ENCODE results near the gene RELB.

Gene RELB

DNA sequence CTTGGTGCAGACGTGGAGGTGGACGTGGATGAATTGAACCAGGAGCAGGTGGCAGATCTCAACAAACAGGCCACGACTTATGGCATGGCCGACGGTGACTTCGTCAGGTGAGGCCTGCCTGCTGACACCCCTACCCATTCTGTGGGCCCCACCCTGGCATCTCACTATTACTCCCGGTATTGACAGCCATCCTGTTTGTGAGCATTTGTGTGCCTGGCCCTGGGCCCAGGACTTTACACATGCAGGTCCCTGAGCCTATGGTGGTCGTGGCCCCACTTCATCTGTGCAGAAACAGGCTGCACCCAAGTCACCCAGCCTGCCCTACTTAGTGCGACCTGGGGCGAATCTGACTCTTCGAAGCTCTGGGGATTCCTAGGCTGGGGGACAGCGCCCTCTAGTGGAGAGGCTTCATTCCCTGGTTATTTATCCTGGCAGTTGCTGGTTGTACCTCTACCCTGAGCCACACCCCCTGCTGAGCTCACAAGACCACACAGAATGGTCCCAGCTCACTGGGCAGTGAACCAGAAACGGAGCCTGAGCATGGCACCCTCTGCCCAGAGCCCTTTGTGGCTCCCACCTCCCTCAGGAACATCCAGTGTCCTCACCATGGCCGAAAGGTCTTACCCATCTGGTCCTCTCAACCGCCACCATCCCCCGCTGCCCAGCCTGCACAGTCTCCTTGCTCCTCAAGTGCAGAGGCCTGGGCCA is 58.1 kb downstream of the RELB start:
- peak; percentile 77 for DNase-seq (ENCODE audit: low spot score)

DNA sequence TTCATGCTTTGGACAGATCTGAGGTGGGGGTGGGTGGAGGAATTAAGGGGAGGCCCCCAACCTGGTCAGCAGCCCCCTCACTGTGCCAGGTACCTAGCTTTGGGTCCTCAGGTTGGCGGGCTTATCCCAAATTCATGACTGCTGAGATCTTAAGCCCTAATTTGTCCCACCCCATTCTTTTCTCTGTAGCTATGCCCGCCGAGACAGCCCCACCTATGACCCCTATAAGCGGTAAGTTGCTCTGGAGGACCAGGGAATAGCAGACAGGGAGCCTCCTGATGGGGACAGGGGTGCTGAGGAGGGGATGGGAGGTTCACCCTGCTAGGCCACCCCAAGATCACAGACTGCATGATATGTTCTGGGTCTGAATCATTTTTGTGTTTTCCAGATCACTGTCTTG is 60.7 kb downstream of the RELB start:
- no peak for DNase-seq (ENCODE audit: low spot score)

DNA sequence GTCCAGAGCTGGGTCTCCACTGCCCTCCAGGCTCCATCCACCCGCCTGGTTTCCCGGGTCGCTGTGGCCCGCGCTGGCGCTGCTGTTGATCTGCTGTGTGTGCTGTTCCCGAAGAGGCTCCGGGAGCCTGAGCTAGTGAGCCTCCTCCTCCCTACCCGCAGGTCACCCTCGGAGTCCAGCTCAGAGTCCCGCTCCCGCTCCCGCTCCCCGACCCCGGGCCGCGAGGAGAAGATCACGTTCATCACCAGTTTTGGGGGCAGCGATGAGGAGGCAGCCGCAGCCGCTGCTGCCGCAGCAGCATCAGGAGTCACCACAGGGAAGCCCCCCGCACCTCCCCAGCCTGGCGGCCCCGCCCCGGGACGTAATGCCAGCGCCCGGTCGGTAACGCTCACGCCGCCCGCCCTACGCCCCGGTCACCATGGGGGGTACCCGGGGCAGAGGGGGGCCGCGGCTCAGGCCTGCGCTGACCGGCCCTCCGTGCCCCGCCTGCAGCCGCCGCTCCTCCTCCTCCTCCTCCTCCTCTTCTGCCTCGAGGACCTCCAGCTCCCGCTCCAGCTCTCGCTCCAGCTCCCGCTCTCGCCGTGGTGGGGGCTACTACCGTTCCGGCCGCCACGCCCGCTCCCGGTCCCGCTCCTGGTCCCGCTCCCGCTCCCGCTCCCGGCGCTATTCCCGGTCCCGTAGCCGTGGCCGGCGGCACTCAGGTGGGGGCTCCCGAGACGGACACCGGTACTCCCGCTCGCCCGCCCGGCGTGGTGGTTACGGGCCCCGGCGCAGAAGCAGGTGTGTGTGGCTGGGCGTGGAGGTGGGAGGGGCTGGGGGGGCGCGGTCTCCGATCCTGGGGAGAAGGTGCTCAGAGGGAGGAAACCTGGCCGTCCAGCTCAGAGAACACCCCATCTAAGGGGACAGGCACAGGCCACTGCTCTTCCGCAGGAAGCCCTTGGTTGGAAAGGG is 62.9 kb downstream of the RELB start:
- DNase-seq (ENCODE audit: low spot score): no peak

DNA sequence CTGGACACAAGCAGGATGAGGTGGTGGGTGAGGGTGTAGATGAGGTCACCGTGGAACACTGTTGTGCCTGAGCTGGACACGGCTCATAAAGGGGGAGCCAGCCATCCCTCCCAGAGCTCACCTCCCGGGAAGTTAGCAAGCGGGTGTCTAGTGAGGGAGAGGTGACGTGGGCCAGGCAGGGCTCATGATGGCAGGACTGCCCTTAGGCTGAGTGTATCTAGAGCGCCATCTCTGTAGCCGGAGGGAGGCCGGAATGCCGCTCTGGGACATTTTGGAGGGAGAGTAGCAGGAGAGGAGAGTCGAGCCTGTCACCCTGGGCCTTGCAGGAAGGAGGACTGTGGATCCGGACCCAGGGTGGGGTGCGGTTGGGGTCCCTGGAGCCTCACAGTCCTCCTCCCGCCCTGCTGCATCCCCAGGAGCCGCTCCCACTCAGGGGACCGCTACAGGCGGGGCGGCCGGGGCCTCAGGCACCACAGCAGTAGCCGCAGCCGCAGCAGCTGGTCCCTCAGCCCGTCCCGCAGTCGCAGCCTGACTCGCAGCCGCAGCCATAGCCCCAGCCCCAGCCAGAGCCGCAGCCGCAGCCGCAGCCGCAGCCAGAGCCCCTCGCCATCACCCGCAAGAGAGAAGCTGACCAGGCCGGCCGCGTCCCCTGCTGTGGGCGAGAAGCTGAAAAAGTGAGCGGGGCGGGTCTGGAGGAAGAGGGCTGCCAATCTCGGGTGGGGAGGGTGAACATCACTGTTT is 65.8 kb downstream of the RELB start:
- DNase-seq (ENCODE audit: low spot score): no peak

DNA sequence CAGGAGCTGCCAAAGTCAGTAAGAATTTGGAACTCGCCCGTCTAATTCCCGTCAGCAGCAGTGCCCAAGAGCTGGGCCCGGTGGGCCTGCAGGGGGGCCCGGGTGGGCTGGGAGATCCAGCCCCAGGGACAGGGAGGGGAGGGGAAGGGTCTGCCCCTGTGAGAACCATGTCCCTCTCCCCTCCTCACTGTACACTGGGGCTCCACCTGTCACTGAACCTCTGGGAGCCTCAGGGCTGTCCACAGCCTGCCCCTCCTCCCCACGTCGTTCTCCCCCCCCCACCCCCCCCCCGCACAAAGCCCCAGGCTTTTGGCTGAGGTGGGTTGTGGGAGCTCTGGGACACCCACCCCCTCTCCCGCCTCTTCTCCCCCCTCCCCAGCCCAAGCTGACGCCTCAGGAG is 66.8 kb downstream of the RELB start:
- no peak for DNase-seq (ENCODE audit: low spot score)

DNA sequence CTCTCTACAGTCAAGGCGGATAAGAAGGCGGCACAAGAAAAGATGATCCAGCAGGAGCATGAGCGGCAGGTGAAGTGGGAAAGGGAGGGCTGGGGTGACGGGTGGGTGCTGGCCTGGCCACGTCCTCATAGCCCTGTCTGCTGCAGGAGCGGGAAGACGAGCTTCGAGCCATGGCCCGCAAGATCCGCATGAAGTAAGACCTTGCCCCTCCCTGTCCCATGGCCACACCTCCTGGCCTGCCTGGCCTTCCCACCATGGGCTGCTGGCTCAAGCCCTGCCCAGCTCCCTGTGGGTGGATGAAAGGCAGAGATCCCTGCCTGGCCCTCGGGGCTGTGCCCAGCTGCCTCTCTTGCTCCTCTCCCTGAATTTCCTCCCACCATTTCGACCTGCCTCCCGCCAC is 67.8 kb downstream of the RELB start:
- no peak for DNase-seq (ENCODE audit: low spot score)

DNA sequence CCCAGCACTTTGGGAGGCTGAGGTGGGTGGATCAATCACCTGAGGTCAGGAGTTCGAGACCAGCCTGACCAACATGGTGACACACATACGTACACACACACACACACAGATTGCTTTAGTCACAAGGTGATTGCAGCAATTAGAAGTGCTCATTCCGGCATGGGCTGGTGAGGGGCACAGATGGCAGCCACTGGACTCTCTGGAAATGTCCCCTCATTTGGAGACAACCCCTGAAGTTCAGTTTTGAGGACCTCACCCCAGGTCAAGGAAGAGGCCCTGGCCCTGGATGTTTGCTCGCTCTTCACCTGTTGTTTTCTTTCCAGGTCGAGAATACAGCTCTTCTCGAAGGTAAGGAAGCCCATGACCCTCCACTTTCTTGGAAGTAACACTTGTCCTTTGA is 69.0 kb downstream of the RELB start:
- no peak for DNase-seq (ENCODE audit: low spot score)

DNA sequence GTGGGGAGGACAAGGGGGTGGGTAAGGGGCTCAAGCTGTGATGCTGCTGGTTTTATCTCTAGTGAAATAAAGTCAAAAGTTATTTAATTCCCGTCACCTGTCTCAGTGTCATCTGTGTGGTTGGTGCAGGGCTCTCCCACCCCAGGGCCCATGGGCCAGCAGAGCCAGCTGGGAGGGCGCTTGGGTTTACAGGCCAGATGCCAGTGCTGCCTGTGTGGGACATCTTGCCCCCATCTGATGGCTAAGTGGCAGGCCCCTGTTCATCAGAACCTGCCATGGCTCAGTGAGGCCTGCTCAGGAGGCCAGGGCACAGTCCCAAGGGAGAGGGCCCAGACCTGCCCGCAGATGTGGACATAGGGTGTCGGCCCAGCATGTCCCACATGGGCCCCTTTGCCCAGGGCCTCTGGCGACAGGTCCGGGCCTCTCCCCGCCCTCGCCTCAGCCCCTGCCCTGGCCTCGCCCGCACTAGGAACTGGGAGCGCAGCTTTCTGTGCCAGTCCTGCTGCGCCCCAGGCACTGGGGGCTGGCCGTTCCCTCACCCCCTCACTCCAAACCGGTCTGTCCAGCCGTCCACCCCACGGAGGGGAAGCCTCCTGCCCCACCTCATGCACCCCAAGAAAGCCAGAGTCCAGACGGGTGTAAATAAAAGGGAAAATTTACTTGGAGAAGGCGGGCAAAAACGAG is 69.7 kb downstream of the RELB start:
- DNase-seq (ENCODE audit: low spot score): no peak

DNA sequence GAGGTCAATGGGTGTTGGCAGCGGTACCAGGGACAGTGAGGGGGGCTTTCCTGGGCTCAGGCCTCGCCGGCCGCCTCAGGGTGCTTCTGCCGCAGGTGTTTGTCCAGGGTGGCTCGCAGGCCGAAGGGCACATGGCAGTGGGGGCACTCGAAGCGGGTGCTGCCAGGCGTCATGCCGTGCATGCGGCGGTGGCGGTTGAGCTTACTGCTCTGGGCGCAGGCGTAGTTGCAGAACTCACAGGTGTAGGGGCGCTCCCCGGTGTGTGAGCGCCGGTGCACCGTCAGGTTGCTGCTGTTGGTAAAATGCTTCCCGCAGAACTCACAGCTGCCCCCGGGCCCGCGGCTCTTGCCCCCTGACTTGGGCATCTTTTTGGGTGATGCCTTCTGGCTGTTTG is 70.3 kb downstream of the RELB start:
- DNase-seq (ENCODE audit: low spot score): no peak

DNA sequence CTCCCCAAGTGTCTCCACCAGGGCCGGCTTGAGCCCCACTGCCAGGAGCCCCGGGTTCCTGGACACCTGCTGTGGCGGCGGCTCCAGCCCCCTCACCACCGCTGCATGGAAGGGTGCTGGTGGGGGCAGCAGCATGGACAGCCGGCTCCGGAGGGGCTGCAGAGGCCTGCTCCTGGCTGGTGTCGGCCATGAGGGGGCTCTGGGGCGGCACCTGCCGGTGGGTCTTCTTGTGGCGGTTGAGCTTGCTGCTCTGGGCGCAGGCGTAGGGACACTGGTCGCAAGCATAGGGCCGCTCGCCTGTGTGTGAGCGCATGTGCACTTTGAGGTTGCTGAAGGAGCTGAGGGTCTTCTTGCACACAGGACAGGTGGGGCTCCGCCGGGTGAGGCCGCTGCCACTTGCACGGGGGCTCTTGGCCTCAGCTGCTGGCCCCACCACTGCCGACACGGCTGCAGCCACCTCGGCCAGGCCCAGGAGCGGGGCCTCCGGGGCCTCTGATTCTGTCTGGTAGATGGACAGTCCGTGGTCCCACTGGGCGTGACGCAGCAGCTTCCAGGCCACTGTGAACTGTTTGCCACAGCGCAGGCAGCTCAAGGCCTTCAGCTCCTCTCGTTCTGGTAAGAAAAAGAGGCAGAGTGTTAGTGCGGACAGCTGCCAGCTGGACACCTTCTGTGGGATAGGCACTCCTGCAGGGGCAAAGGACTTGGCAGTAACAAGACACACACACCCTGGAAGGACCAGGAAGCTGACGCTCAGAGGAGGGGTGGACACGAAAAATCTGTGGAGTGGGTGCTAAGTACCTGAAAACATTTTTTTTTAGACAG is 70.9 kb downstream of the RELB start:
- DNase-seq (ENCODE audit: low spot score): no peak

DNA sequence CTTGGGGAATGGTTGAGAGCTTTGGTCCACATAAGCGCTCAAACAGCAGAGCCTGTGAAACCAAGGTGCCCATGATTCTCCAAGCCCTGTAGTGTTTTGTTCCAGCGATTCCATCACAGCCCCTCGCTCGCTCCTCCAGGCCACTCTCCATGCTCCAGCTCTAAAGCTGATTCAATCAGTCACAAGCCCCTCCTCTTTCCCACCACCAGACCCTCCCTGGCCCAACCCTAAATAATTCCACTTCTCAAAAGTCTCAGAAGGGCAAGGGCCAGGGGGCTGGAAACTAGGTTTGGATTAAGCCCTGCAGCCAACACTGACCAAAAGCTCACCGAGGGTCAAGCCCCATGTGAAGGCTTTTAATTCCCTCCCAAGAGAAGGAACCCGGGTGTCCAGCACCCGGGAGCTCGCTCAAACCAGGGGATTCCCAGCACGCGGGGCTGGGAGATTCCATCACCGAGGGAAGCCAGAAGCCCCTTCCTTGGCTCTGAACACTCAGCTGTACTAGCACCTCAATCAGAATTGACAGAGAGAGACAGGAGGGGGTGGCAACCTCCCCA is 73.6 kb downstream of the RELB start:
- DNase-seq (ENCODE audit: low spot score): no peak

DNA sequence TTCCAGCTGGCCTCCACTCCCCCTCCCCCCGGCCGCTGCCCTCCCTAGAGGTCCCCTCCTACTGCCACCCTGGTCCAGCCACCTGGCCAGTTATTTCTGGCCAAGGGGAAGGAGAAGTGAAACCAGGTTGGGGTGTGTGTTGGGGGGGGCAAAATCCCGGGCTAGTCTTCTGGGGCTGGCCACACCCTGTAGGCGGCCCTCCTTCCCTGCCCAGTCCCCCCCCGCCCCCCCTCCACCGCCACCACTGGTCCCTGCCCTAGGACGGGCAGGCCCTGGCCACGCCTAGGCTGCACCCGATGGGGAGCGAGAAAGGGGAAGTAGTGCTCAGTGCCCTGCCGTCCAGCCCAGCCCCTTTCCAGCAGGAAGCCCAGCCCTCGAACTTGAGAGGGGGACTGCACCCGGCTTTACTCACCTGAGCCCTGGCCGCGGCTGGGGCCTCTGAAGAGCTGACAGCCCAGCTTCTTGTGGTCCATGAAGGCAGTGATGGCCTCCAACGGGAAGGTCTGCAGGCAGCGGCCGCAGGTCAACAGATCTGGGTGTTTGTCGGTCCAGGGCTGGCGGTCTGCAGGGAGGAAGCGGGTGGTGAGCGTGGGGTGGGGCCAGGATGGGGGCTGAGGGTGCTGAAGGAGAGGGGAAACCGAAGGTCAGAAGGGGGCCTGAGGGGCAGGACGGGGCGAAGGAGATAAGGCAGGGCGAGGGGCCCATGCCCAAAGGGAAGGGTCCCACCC is 74.2 kb downstream of the RELB start:
- no peak for DNase-seq (ENCODE audit: low spot score)

DNA sequence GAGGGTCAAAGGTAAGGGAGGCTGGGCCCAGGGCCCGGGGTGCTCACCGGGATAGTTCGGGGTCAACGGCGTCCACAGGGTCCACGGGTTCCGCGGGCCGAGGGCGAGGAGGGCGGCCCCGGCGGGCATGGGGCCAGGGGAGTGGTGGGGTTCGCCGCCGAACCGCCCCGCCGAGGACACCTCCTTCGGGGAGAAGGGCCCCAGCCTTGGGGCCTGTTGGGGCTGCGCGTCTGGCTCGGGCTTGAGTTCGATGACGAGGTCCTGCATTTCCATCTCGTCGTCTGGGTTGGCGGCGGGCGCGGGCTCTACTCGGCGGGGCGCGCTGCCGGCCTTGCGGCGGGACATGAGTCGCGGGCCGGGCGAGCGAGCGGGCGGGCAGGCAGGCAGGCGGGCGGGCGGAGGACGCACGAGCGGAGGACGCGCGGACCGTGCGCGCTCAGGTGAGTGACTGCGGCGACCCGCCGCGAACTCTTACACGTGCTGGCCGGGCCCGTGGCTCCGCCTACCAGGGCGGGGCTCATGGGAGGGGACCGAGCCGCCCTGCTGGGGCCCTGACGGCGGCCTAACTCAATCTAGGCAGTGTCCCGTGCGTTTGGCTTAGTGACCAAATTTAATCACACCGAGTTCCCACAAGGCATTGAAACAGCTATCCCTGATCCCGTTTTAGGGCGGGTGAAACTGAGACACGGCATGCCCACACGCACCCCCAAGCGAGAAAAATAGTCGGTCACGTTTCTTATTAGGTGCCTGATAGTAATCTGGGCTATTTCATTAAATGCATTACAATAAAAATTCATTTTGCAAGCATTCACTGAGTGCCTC is 75.0 kb downstream of the RELB start, which contains the start of gene ZNF296:
Gene ZNF296 (minus strand): TSS at position 450 of the 822 bp plus-strand sequence. CDS start 105 bp downstream, at position 345.
- DNase-seq (ENCODE audit: low spot score): no peak

DNA sequence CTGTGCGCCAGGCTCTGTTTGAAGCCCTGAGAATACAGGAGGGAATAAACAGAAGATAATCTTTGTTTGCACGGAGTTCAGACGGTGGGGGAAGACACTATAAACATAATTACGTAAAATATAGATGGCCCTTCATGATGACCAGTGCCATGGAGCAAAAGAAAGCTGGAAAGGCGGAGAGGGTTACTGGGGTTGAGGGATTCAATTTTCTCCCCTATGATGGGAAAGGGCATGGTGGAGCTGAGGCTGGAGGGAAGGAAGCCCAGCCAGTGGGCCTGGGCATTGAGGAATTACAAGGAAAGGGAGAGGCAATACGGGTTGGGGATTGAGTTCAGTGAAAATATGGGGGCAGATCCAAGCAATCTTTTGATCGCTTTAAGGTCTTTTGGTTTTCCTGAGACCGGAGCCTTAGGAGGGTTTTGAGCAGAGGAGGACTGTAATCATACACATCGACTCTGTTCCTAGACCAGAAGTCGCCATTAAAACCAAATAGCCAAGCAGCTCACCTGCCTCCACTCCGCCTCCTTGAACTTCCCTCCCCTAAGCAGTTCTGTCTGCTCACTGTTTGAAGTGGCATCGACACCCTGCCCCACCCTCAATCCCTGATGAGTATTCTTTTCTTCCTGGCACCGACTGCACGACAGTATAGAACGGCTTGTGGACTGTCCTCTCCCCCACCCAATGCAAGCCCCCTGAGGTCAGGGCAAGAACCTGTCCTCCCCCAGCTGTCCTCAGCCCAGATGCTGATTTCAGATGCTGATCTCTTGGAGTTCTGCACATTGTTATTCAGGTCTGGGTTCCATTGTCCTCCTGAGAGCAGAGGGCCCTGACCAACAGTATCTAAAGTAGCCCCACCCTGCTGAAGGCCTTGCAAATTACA is 75.8 kb downstream of the RELB start:
- DNase-seq (ENCODE audit: low spot score): no peak

DNA sequence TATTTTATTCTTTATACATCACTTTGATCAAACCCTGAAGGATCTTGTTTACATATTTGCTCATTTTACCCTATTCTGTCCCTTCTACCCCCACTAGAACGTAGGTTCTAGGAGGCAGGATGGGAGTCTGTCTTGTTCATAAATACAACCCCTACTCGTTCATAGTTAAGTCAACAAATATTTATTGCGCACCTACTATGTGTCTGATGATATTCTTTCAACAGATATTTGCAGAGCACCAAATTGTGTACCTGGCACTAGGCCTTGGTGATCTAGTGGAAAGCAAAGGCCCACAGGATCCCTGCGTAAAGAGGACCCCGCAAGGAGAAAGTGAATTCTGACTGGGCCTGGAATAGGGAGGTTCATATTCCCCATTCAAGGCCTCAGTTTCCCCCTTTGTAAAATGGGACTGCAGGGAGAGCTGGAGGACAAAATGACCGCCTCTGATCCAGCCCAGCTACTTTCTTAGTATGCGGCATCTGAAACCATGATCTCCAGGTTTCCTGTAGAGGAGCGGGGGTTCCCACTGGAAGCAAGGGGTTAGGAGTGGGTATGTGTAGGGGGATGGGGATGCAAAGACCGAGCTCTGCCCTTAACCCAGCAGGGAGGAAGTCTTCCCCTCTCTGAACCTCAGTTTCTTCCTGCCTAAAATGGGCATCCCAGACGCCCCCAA is 77.3 kb downstream of the RELB start:
- DNase-seq (ENCODE audit: low spot score): no peak

DNA sequence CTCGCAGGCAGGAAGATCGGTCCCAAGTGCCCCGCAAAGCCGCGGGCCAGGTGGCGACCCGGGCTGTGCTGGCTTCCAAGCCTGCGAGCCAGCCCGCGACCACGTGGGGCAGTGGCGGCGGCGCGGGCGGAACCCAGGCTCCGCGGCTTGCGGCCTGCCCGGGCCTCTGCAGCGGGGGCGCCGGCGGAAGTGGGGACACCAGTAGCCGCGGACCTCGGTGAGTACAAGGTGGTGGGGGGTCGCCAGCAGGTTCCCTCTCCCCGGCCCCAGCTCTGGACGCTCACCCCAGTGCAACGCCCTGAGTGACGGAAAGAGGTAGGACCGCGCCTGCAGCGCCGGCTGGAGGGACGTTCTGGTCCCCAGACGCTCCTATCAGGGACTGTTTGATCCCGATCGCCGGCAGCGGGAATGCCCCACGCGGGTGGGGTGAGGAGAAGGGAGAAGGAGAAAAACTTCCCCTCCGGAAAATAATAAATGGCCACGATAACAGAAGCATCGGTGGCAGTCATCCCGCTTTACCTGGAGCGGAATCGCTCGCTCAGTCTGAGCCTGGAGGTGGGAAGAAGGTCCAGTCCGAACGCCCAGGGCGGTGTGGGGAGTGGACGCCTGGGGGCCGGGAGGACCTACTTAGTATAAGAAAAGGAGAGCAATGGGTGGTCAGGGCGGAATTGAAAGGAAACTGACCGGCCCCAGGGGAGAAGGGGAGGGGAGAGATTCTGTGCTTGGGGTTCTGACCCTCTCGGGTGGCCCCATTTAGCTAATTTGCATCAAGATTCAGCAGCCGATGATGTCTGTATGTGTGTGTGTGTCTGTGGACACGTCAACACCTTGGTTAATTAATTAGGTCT is 78.0 kb downstream of the RELB start, which contains the start of gene GEMIN7:
Gene GEMIN7 (plus strand): TSS at position 198 of the 848 bp plus-strand sequence. CDS start 10,855 bp downstream, outside the sequence.
- DNase-seq (ENCODE audit: low spot score): peak; percentile 55
